ENCODE results near the gene LTA4H.

The LTA4H gene

GRCh38 chr12:96054244-96054610 is 18.8 kb upstream of the LTA4H start:
- no peak for DNase-seq
- no peak overlapping the region for H2BK15ac ChIP-seq (replicated peaks; ENCODE audit: low read depth)
- H2BK5ac ChIP-seq (ENCODE audit: low read length) = no peak overlapping the region
- no peak overlapping the region for H3K18ac ChIP-seq (ENCODE audit: low read length)
- no peak overlapping the region for H4K8ac ChIP-seq (ENCODE audit: low read depth, low read length)
- no peaks in the 10 kb centered on the region for H3K36me3 ChIP-seq (ENCODE audit: control insufficient read depth, insufficient read depth, low read length)
- no peak overlapping the region for H3K23ac ChIP-seq (ENCODE audit: low read length)
- H3K27ac ChIP-seq (ENCODE audit: low read depth, low read length) = no peak overlapping the region
- no peaks in the 10 kb centered on the region for H3K27me3 ChIP-seq (ENCODE audit: insufficient read depth, low read length, poor library complexity)
- H3K4me3 ChIP-seq (ENCODE audit: low read length) = no peak overlapping the region
- no peak overlapping the region for H4K5ac ChIP-seq (ENCODE audit: low read length)
- WGBS (ENCODE audit: extremely low coverage, insufficient coverage, low lambda C conversion rate) = no CpG with 5 or more reads among the region's 4 CpGs
- no peak overlapping the region for H3K4ac ChIP-seq (ENCODE audit: low read depth, low read length)
- H3K56ac ChIP-seq (ENCODE audit: low read length) = no peak overlapping the region
- H2AK5ac ChIP-seq (ENCODE audit: low read length) = no peak overlapping the region
- no peaks in the 10 kb centered on the region for H3K79me2 ChIP-seq (ENCODE audit: control insufficient read depth, insufficient read depth, low read length)
- H2BK120ac ChIP-seq (ENCODE audit: low read depth, low read length) = no peak overlapping the region
- no peaks in the 10 kb centered on the region for H3K79me1 ChIP-seq (ENCODE audit: low read length)
- H3K4me2 ChIP-seq (ENCODE audit: low read length) = no peak overlapping the region
- H3K4me1 ChIP-seq (ENCODE audit: control insufficient read depth, low read depth, low read length) = no peaks in the 10 kb centered on the region
- H3K9ac ChIP-seq (ENCODE audit: low read length) = no peak overlapping the region

GRCh38 chr12:96053476-96054243 is 18.3 kb upstream of the LTA4H start:
- Histone ChIP-seq H3K27me3 (ENCODE audit: insufficient read depth, low read length, poor library complexity) (no peaks in the 10 kb centered on the region), H4K5ac (ENCODE audit: low read length) (no peak overlapping the region), H3K36me3 (ENCODE audit: control insufficient read depth, insufficient read depth, low read length) (no peaks in the 10 kb centered on the region), H3K56ac (ENCODE audit: low read length) (no peak overlapping the region), H3K9ac (ENCODE audit: low read length) (no peak overlapping the region), H3K79me1 (ENCODE audit: low read length) (no peaks in the 10 kb centered on the region), H3K79me2 (ENCODE audit: control insufficient read depth, insufficient read depth, low read length) (no peaks in the 10 kb centered on the region), H2AK5ac (ENCODE audit: low read length) (no peak overlapping the region), H4K8ac (ENCODE audit: low read depth, low read length) (no peak overlapping the region), H3K4ac (ENCODE audit: low read depth, low read length) (no peak overlapping the region), H3K18ac (ENCODE audit: low read length) (no peak overlapping the region), H3K4me2 (ENCODE audit: low read length) (no peak overlapping the region), H2BK120ac (ENCODE audit: low read depth, low read length) (no peak overlapping the region), H3K4me1 (ENCODE audit: control insufficient read depth, low read depth, low read length) (no peaks in the 10 kb centered on the region), H2BK15ac (replicated peaks; ENCODE audit: low read depth) (no peak overlapping the region), H3K4me3 (ENCODE audit: low read length) (no peak overlapping the region), H3K27ac (ENCODE audit: low read depth, low read length) (no peak overlapping the region), H2BK5ac (ENCODE audit: low read length) (no peak overlapping the region), H3K23ac (ENCODE audit: low read length) (no peak overlapping the region)
- no peak for DNase-seq
- WGBS (ENCODE audit: extremely low coverage, insufficient coverage, low lambda C conversion rate) = no CpG with 5 or more reads among the region's 5 CpGs

- no peaks in the 10 kb centered on the region for H3K79me2 ChIP-seq (ENCODE audit: control insufficient read depth, insufficient read depth, low read length)
- no peak overlapping the region for H3K4me3 ChIP-seq (ENCODE audit: low read length)
- H3K18ac ChIP-seq (ENCODE audit: low read length) = no peak overlapping the region
- no peak overlapping the region for H2AK5ac ChIP-seq (ENCODE audit: low read length)
- H4K5ac ChIP-seq (ENCODE audit: low read length) = no peak overlapping the region
- no peak overlapping the region for H2BK5ac ChIP-seq (ENCODE audit: low read length)
- no peak overlapping the region for H3K27ac ChIP-seq (ENCODE audit: low read depth, low read length)
- H3K4ac ChIP-seq (ENCODE audit: low read depth, low read length) = no peak overlapping the region
- H3K4me1 ChIP-seq (ENCODE audit: control insufficient read depth, low read depth, low read length) = no peaks in the 10 kb centered on the region
- H3K23ac ChIP-seq (ENCODE audit: low read length) = no peak overlapping the region
- H4K8ac ChIP-seq (ENCODE audit: low read depth, low read length) = no peak overlapping the region
- H3K4me2 ChIP-seq (ENCODE audit: low read length) = no peak overlapping the region
- no peak overlapping the region for H2BK120ac ChIP-seq (ENCODE audit: low read depth, low read length)
- H3K9ac ChIP-seq (ENCODE audit: low read length) = no peak overlapping the region
- no peaks in the 10 kb centered on the region for H3K79me1 ChIP-seq (ENCODE audit: low read length)
- WGBS (ENCODE audit: extremely low coverage, insufficient coverage, low lambda C conversion rate) = no CpG with 5 or more reads among the region's 2 CpGs
- no peaks in the 10 kb centered on the region for H3K36me3 ChIP-seq (ENCODE audit: control insufficient read depth, insufficient read depth, low read length)
- DNase-seq = no peak
- no peak overlapping the region for H2BK15ac ChIP-seq (replicated peaks; ENCODE audit: low read depth)
- no peaks in the 10 kb centered on the region for H3K27me3 ChIP-seq (ENCODE audit: insufficient read depth, low read length, poor library complexity)
- H3K56ac ChIP-seq (ENCODE audit: low read length) = no peak overlapping the region
Observed at GRCh38 chr12:96051756-96052485, 16.5 kb upstream of the LTA4H start.

- no peak overlapping the region for H2BK5ac ChIP-seq (ENCODE audit: low read length)
- H3K9ac ChIP-seq (ENCODE audit: low read length) = no peak overlapping the region
- H3K27ac ChIP-seq (ENCODE audit: low read depth, low read length) = no peak overlapping the region
- H3K79me1 ChIP-seq (ENCODE audit: low read length) = no peaks in the 10 kb centered on the region
- no peak overlapping the region for H2BK120ac ChIP-seq (ENCODE audit: low read depth, low read length)
- no peak for DNase-seq
- no peak overlapping the region for H3K56ac ChIP-seq (ENCODE audit: low read length)
- H3K4me3 ChIP-seq (ENCODE audit: low read length) = no peak overlapping the region
- no peaks in the 10 kb centered on the region for H3K27me3 ChIP-seq (ENCODE audit: insufficient read depth, low read length, poor library complexity)
- H3K79me2 ChIP-seq (ENCODE audit: control insufficient read depth, insufficient read depth, low read length) = no peaks in the 10 kb centered on the region
- H3K4me2 ChIP-seq (ENCODE audit: low read length) = no peak overlapping the region
- whole genome bisulfite sequencing (ENCODE audit: extremely low coverage, insufficient coverage, low lambda C conversion rate) = no CpG with 5 or more reads among the region's 2 CpGs
- H3K4ac ChIP-seq (ENCODE audit: low read depth, low read length) = no peak overlapping the region
- H2AK5ac ChIP-seq (ENCODE audit: low read length) = no peak overlapping the region
- H3K18ac ChIP-seq (ENCODE audit: low read length) = no peak overlapping the region
- no peak overlapping the region for H2BK15ac ChIP-seq (replicated peaks; ENCODE audit: low read depth)
- no peak overlapping the region for H3K23ac ChIP-seq (ENCODE audit: low read length)
- no peaks in the 10 kb centered on the region for H3K4me1 ChIP-seq (ENCODE audit: control insufficient read depth, low read depth, low read length)
- no peak overlapping the region for H4K8ac ChIP-seq (ENCODE audit: low read depth, low read length)
- no peak overlapping the region for H4K5ac ChIP-seq (ENCODE audit: low read length)
- no peaks in the 10 kb centered on the region for H3K36me3 ChIP-seq (ENCODE audit: control insufficient read depth, insufficient read depth, low read length)
Observed at GRCh38 chr12:96050139-96050538, 14.8 kb upstream of the LTA4H start.

GRCh38 chr12:96049101-96049500 is 13.7 kb upstream of the LTA4H start:
- H3K56ac ChIP-seq (ENCODE audit: low read length) = no peak overlapping the region
- no peak overlapping the region for H3K23ac ChIP-seq (ENCODE audit: low read length)
- no peak overlapping the region for H3K4ac ChIP-seq (ENCODE audit: low read depth, low read length)

More at GRCh38 chr12:96049101-96049500, 13.7 kb upstream of the LTA4H start:
- no peak overlapping the region for H3K4me3 ChIP-seq (ENCODE audit: low read length)
- H2BK120ac ChIP-seq (ENCODE audit: low read depth, low read length) = no peak overlapping the region
- H2AK5ac ChIP-seq (ENCODE audit: low read length) = no peak overlapping the region
- WGBS (ENCODE audit: extremely low coverage, insufficient coverage, low lambda C conversion rate) = no CpG with 5 or more reads among the region's 6 CpGs
- no peaks in the 10 kb centered on the region for H3K79me2 ChIP-seq (ENCODE audit: control insufficient read depth, insufficient read depth, low read length)
- no peak overlapping the region for H3K27ac ChIP-seq (ENCODE audit: low read depth, low read length)
- H3K4me2 ChIP-seq (ENCODE audit: low read length) = no peak overlapping the region
- no peak overlapping the region for H4K5ac ChIP-seq (ENCODE audit: low read length)
- H3K79me1 ChIP-seq (ENCODE audit: low read length) = no peaks in the 10 kb centered on the region
- H2BK5ac ChIP-seq (ENCODE audit: low read length) = no peak overlapping the region
- H2BK15ac ChIP-seq (replicated peaks; ENCODE audit: low read depth) = no peak overlapping the region
- no peak overlapping the region for H3K18ac ChIP-seq (ENCODE audit: low read length)
- DNase-seq = no peak
- H3K4me1 ChIP-seq (ENCODE audit: control insufficient read depth, low read depth, low read length) = no peaks in the 10 kb centered on the region
- H3K27me3 ChIP-seq (ENCODE audit: insufficient read depth, low read length, poor library complexity) = no peaks in the 10 kb centered on the region
- H4K8ac ChIP-seq (ENCODE audit: low read depth, low read length) = no peak overlapping the region
- H3K36me3 ChIP-seq (ENCODE audit: control insufficient read depth, insufficient read depth, low read length) = no peaks in the 10 kb centered on the region
- H3K9ac ChIP-seq (ENCODE audit: low read length) = no peak overlapping the region
